Stimulated activated CD8-positive, alpha-beta memory T cell treated with anti-CD3 and anti-CD28 coated beads, Interleukin-12 subunit alpha, Interleukin-12 subunit beta, amount 100 ng/mL, for 24 hours (primary cell): Measurements from ENCODE around the gene NFKB2.

Experiments
- DNase-seq: peaks from one replicate; pipeline ENCODE4 v3.0.0-alpha.2; 2020; ENCODE audit errors: extremely low read depth

Gene NFKB2

GRCh38 chr10:102451105-102451969 is 55.8 kb downstream of the NFKB2 start, which contains the start of gene C10orf95:
TSS of gene C10orf95 (minus strand) at chr10:102451543. CDS start at chr10:102451093, 450 bp downstream.
- no peak for DNase-seq
